ENCODE results near the gene BDH2. TPM values are rescaled to one million over a fixed set of nuclear protein-coding genes. Genes with fewer than 3 reads are reported as not detected.
A peak's percentile ranks its signal among the peaks of the same experiment; 100 is the strongest.

The BDH2 gene
- total and polyA plus RNA-seq, 2 of the 8 experiments (the other 6 are each of a cell fraction or from before 2014, with no cell fraction given) = 46.0 to 46.2 TPM

DNA sequence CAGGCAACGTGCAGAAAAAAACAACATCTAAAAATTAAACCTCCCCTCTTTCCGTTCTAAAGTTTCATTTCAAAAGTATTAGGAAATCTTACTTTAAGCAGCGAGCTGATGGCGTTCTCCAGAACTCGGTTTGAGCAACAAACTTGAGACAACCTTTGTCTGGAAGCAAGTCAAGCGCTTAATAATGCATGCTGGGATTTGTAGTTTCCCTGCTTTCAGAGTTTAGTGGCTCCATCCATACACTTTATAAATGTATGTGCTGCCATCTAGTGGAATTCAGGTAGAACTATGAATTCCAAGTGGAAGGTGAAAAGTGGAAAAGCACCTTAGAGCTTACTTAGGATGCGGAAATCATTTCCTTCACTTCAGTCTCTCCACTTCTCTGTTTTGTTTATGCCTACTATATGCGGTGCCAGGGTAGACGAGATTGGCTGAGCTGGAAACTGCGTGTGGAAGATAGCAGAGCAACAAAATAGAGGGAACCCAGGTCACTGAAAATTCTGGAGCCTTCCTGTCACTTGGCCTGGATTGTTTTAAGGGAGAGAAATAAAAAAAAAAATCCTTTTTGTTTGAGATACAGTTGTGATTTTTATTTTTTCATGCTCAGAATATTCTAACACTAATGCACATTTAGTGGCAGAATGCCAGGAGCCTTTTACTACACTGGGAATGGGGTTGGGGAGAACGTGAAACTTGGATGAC is at the start of gene BDH2 (continued):
- TF ChIP-seq SP4 (IDR thresholded peaks at IDR 0.05; ENCODE audit: low read length) (0 out of 2 replicates have a peak, but pooled peaks have one; percentile 40), CREB1 (IDR thresholded peaks at IDR 0.05) (peak; percentile 23; the same call in 1 of the 2 replicates), PHF8 (conservative IDR thresholded peaks at IDR 0.05; ENCODE audit: low read depth, low read length) (0 out of 2 replicates have a peak, but pooled peaks have one; percentile 31), RAD21 (IDR thresholded peaks at IDR 0.05 in 1 of 2, conservative IDR thresholded peaks at IDR 0.05 in 1 of 2; ENCODE audit: low read depth in 2 of 2, low read length in 2 of 2) (peak; percentile 75 to 78), TEAD4 (IDR thresholded peaks at IDR 0.05; ENCODE audit: low read depth, low read length) (peak; percentile 77), RBBP5 (IDR thresholded peaks at IDR 0.05; ENCODE audit: borderline replicate concordance, low read depth, low read length) (no peak), ASH2L (IDR thresholded peaks at IDR 0.05; ENCODE audit: low read length) (no peak), TAF1 (IDR thresholded peaks at IDR 0.05; ENCODE audit: low read depth, low read length) (peak; percentile 61; the same call in 1 of the 2 replicates), EZH2 (IDR thresholded peaks at IDR 0.05; ENCODE audit: low read depth, low read length, severe bottlenecking) (no peak), HDAC6 (IDR thresholded peaks at IDR 0.05; ENCODE audit: low read depth, low read length) (no peak), CBX8 (IDR thresholded peaks at IDR 0.05; ENCODE audit: borderline replicate concordance, low read depth, low read length) (no peak), YY1 (IDR thresholded peaks at IDR 0.05; ENCODE audit: low read depth, low read length) (peak; percentile 62; the same call in 1 of the 2 replicates), BRCA1 (IDR thresholded peaks at IDR 0.05; ENCODE audit: low read depth, low read length) (no peak), POLR2AphosphoS5 (IDR thresholded peaks at IDR 0.05; ENCODE audit: low read depth, low read length) (peak; percentile 66), TBP (IDR thresholded peaks at IDR 0.05; ENCODE audit: low read depth, low read length) (peak; percentile 64), TAF7 (optimal IDR thresholded peaks at IDR 0.05; ENCODE audit: borderline replicate concordance, low read depth, low read length) (no peak), BCL11A (IDR thresholded peaks at IDR 0.05; ENCODE audit: low read depth in 2 of 2, low read length in 2 of 2) (no peak), POLR2A (IDR thresholded peaks at IDR 0.05; ENCODE audit: control extremely low read depth in 1 of 2, low read depth in 2 of 2, low read length in 2 of 2) (peak; percentile 60 to 67; a peak in 2 of 3 replicates)
- TF ChIP-seq, protein P1, sequence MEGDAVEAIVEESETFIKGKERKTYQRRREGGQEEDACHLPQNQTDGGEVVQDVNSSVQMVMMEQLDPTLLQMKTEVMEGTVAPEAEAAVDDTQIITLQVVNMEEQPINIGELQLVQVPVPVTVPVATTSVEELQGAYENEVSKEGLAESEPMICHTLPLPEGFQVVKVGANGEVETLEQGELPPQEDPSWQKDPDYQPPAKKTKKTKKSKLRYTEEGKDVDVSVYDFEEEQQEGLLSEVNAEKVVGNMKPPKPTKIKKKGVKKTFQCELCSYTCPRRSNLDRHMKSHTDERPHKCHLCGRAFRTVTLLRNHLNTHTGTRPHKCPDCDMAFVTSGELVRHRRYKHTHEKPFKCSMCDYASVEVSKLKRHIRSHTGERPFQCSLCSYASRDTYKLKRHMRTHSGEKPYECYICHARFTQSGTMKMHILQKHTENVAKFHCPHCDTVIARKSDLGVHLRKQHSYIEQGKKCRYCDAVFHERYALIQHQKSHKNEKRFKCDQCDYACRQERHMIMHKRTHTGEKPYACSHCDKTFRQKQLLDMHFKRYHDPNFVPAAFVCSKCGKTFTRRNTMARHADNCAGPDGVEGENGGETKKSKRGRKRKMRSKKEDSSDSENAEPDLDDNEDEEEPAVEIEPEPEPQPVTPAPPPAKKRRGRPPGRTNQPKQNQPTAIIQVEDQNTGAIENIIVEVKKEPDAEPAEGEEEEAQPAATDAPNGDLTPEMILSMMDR (IDR thresholded peaks at IDR 0.05; ENCODE audit: control extremely low read depth in 1 of 3, insufficient read depth in 1 of 3, low read depth in 1 of 3, low read length in 3 of 3) = peak in 2 of 3 experiments; percentile 63 to 72; a peak in 3 of 4 replicates
- TF ChIP-seq, protein P2, sequence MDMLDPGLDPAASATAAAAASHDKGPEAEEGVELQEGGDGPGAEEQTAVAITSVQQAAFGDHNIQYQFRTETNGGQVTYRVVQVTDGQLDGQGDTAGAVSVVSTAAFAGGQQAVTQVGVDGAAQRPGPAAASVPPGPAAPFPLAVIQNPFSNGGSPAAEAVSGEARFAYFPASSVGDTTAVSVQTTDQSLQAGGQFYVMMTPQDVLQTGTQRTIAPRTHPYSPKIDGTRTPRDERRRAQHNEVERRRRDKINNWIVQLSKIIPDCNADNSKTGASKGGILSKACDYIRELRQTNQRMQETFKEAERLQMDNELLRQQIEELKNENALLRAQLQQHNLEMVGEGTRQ (IDR thresholded peaks at IDR 0.05; ENCODE audit: low read length) = no peak
